Endothelial cell of umbilical vein (primary cell): ENCODE data around the gene MYL3. TPM values are rescaled to one million over a fixed set of nuclear protein-coding genes. Genes with fewer than 3 reads are reported as not detected.

Source experiments
- BruUV-seq: library from RNA; stranded (reverse); fragments of 400-500 nt; replicated peaks from 2 replicates; lab custom pipeline; 2021; lab: Mats Ljungman, UMichigan
- CTCF ChIA-PET: fragments of 300-600, 350-600 bp; sonication (Branson Sonifier 250); formaldehyde crosslinking; loops from one replicate; lab custom pipeline; 2021; ENCODE audit warnings: antibody characterized with exemption, inconsistent platforms; lab: Charles Lee
- POLR2A ChIA-PET: fragments of 300-600, 350-600 bp; sonication (Branson Sonifier 250); formaldehyde crosslinking; loops from one replicate; lab custom pipeline; 2021; ENCODE audit warnings: antibody characterized with exemption, inconsistent platforms; lab: Charles Lee
- DNase-seq: peaks from one replicate; pipeline ENCODE4 v3.0.0-alpha.2; 2011; ENCODE audit warnings: low read depth, low spot score
- FAIRE-seq: peaks from 2 replicates; lab custom pipeline; 2011; peaks lifted over from hg19 to GRCh38; lab: Jason Lieb, UNC
- H2AFZ ChIP-seq: 2 replicates; pipeline ENCODE4 v1.6.0; 2012; ENCODE audit warnings: low read depth, low read length, control low read depth, inconsistent platforms
- H3K27ac ChIP-seq: 2 replicates; pipeline ENCODE4 v1.5.1; 2011; ENCODE audit warnings: low read depth, mild to moderate bottlenecking, control low read depth, low read length, moderate library complexity; ENCODE audit not compliant: insufficient read depth
- H3K27me3 ChIP-seq, 2 experiments: 2 replicates each; pipeline versions ENCODE4 v1.6.0 to v1.6.1; 2011; ENCODE audit warnings: low read length in 2 of 2, mixed read lengths in 1 of 2; ENCODE audit not compliant: control insufficient read depth in 2 of 2, insufficient read depth in 2 of 2
- H3K36me3 ChIP-seq, 2 experiments: 2 replicates in 1 of 2; 3 replicates in 1 of 2; pipeline ENCODE4 v1.5.1; 2011; ENCODE audit warnings: low read length in 2 of 2, mild to moderate bottlenecking in 1 of 2, moderate library complexity in 1 of 2; ENCODE audit not compliant: control insufficient read depth in 2 of 2, insufficient read depth in 2 of 2; ENCODE audit errors: extremely low read depth in 1 of 2
- H3K4me1 ChIP-seq: 3 replicates; pipeline ENCODE4 v1.5.1; 2011; ENCODE audit warnings: mild to moderate bottlenecking, low read length; ENCODE audit not compliant: control insufficient read depth, insufficient read depth; ENCODE audit errors: extremely low read depth
- H3K4me2 ChIP-seq: 2 replicates; pipeline ENCODE4 v1.6.1; 2011; ENCODE audit warnings: low read length, control low read depth, mixed read lengths; ENCODE audit not compliant: insufficient read depth
- H3K4me3 ChIP-seq, 3 experiments: fragments of 200-600 bp in 1 of 3; sonication (generic), shearing (Covaris generic) in 1 of 3; replicated peaks in 1 of 3; 2 replicates each; pipeline ENCODE4 v1.5.1; 2011 to 2016; ENCODE audit warnings: control low read depth in 3 of 3, low read length in 3 of 3, mild to moderate bottlenecking in 2 of 3, inconsistent platforms in 1 of 3, low read depth in 1 of 3, moderate library complexity in 1 of 3; ENCODE audit not compliant: insufficient read depth in 1 of 3
- H3K79me2 ChIP-seq: 2 replicates; pipeline ENCODE4 v1.6.0; 2012; ENCODE audit warnings: low read length, inconsistent platforms; ENCODE audit not compliant: control insufficient read depth, insufficient read depth
- H3K9ac ChIP-seq: replicated peaks from 2 replicates; pipeline ENCODE3; 2011; ENCODE audit warnings: low read length, control low read depth; ENCODE audit not compliant: insufficient read depth; ENCODE audit errors: extremely low read depth
- H3K9me1 ChIP-seq: replicated peaks from 3 replicates; pipeline ENCODE4 v1.6.0; 2011; ENCODE audit warnings: mild to moderate bottlenecking, low read length; ENCODE audit not compliant: control insufficient read depth, insufficient read depth; ENCODE audit errors: extremely low read depth
- H3K9me3 ChIP-seq: replicated peaks from 2 replicates; pipeline ENCODE4 v1.5.1; 2012; ENCODE audit warnings: low read length, inconsistent platforms; ENCODE audit not compliant: control insufficient read depth, insufficient read depth
- H4K20me1 ChIP-seq: replicated peaks from 2 replicates; pipeline ENCODE3; 2011; ENCODE audit warnings: mild to moderate bottlenecking, low read length; ENCODE audit not compliant: control insufficient read depth, insufficient read depth; ENCODE audit errors: extremely low read depth
- CTCF ChIP-seq, 2 donors: IDR thresholded peaks; 1 replicate in 1 of 2; 2 replicates in 1 of 2; pipeline ENCODE4 v1.5.1; 2011; ENCODE audit warnings: low read length in 2 of 2, mild to moderate bottlenecking in 2 of 2, moderate library complexity in 2 of 2, control low read depth in 1 of 2, inconsistent platforms in 1 of 2, low read depth in 1 of 2; ENCODE audit not compliant: insufficient read depth in 1 of 2; ENCODE audit errors: extremely low read depth in 1 of 2
- EZH2 ChIP-seq: IDR thresholded peaks from 2 replicates; pipeline ENCODE4 v1.6.1; 2012; ENCODE audit warnings: borderline replicate concordance, low read depth, mild to moderate bottlenecking, moderate library complexity, low read length, inconsistent platforms; ENCODE audit not compliant: severe bottlenecking
- FOS ChIP-seq: IDR thresholded peaks from 2 replicates; pipeline ENCODE4 v1.6.1; 2011; ENCODE audit warnings: mild to moderate bottlenecking, low read length, moderate library complexity, borderline replicate concordance; ENCODE audit not compliant: insufficient read depth
- GATA2 ChIP-seq: IDR thresholded peaks from 2 replicates; pipeline ENCODE4 v1.7.0; 2011; ENCODE audit warnings: low read depth, mild to moderate bottlenecking, moderate library complexity, mixed read lengths, low read length; ENCODE audit not compliant: insufficient read length, insufficient read depth
- JUN ChIP-seq: IDR thresholded peaks from 2 replicates; pipeline ENCODE4 v1.6.1; 2011; ENCODE audit warnings: borderline replicate concordance, low read depth; ENCODE audit not compliant: insufficient read length, insufficient read depth
- MAX ChIP-seq: IDR thresholded peaks from 2 replicates; pipeline ENCODE4 v1.6.1; 2011; ENCODE audit not compliant: insufficient read depth, insufficient read length
- MYC ChIP-seq: IDR thresholded peaks from one replicate; pipeline ENCODE4 v1.6.1; 2011; ENCODE audit warnings: mild to moderate bottlenecking, low read depth, low read length
- POLR2A ChIP-seq: IDR thresholded peaks from 2 replicates; pipeline ENCODE4 v1.6.1; 2012; ENCODE audit warnings: low read depth, mild to moderate bottlenecking, control low read depth, low read length
- POLR2AphosphoS5 ChIP-seq: IDR thresholded peaks from 2 replicates; pipeline ENCODE4 v1.6.1; 2012; ENCODE audit warnings: low read depth, mild to moderate bottlenecking, control low read depth, low read length, moderate library complexity; ENCODE audit not compliant: insufficient read depth
- dilution Hi-C: fragments of 300-500 bp; cut with MboI; formaldehyde crosslinking; loops from one replicate; pipeline ENCODE4 v1.15.0; 2019; ENCODE audit warnings: low sequenced_read_pairs; ENCODE audit not compliant: extremely low pct_ligation_motif_present
- intact Hi-C: fragments of 100-400 bp; cut with micrococcal nuclease; formaldehyde crosslinking; loops from one replicate; pipeline ENCODE4 v1.10.0; 2022
- polyA plus RNA-seq, 4 experiments: library from polyadenylated mRNA; depleted of rRNA in 3 of 4; stranded (reverse) in 3 of 4; unstranded in 1 of 4; fragments of >200 nt; gene quantifications; 2 replicates each; pipeline versions ENCODE4 v1.2.1 to v1.2.3, GENCODE V29; 2011 to 2012; ENCODE audit warnings: missing spikeins in 1 of 4
- total RNA-seq: library from RNA; stranded (reverse); gene quantifications from 2 replicates; pipeline ENCODE4 v1.2.3, GENCODE V29; 2021

The MYL3 gene
- total and polyA plus RNA-seq, 2 donors (not counting 3 experiments of a cell fraction or from before 2014, with no cell fraction given): not detected

GRCh38 chr3:46843508-46843907 lies 19.7 kb downstream of the MYL3 start:
- Histone ChIP-seq H3K4me1 (peaks cover 14% of the 10 kb centered on the region), H3K79me2 (no peaks in the 10 kb centered on the region), H3K4me3 (no peak overlapping the region), H3K27me3 (peaks cover 2 to 8% of the 10 kb centered on the region in 2 experiments), H4K20me1 (no peaks in the 10 kb centered on the region), H3K9me1 (no peaks in the 10 kb centered on the region), H3K4me2 (no peak overlapping the region), H3K36me3 (no peaks in the 10 kb centered on the region), H3K9ac (no peak overlapping the region), H3K27ac (no peak overlapping the region), H3K9me3 (no peaks in the 10 kb centered on the region), H2AFZ (no peak overlapping the region)
- DNase-seq: no peak
- TF ChIP-seq EZH2 (no peak), MAX (no peak), JUN (no peak), MYC (no peak), POLR2AphosphoS5 (no peak), FOS (no peak), CTCF (IDR thresholded peaks at IDR 0.05; ENCODE audit: extremely low read depth in 1 of 2, insufficient read depth in 1 of 2, low read depth in 1 of 2, low read length in 2 of 2) (no peak), GATA2 (no peak), POLR2A (no peak)
- ChIA-PET CTCF (no interaction called here), POLR2A (no interaction called here)
- no TSS peak for BruUV-seq
- dilution Hi-C loops (no loop called here), intact Hi-C loops (no loop called here)
- no peak for FAIRE-seq
